Testis (tissue), 2 donors: ENCODE data around the gene ZRSR2.

Source experiments
- CTCF ChIP-seq, 3 experiments: fragments of 450-650 bp in 2 of 3; fragments of 200-600 bp in 1 of 3; sonication (generic) in 1 of 3; IDR thresholded peaks; one replicate each; pipeline ENCODE4 v1.5.1; 2016 to 2019; ENCODE audit warnings: antibody characterized with exemption in 3 of 3, mild to moderate bottlenecking in 2 of 3, moderate library complexity in 1 of 3
- POLR2A ChIP-seq: fragments of 450-650 bp; IDR thresholded peaks from one replicate; pipeline ENCODE4 v1.6.1; 2017; ENCODE audit warnings: antibody characterized with exemption, mild to moderate bottlenecking, moderate library complexity

- TF ChIP-seq POLR2A: no peak
- no peak for TF ChIP-seq CTCF (IDR thresholded peaks at IDR 0.05)
Measured at GRCh38 chrX:15781961-15782699, 8.2 kb upstream of the ZRSR2 start.
